Mesenteric fat pad (tissue), 1 donor: Measurements from ENCODE around the gene DLGAP1. TPM values are rescaled to one million over a fixed set of nuclear protein-coding genes. Genes with fewer than 3 reads are reported as not detected.

ENCODE experiments used
- DNase-seq: peaks from one replicate; pipeline ENCODE4 v3.0.0-alpha.2; 2020; ENCODE audit warnings: low spot score
- total RNA-seq: library from RNA; stranded (reverse); fragmentation: NEBNext Ultra II Directional; extraction: Animal tissue kit (Norgen Biotek cat#: 25700); gene quantifications from one replicate; pipeline ENCODE4 v1.2.1, GENCODE V29; 2021
- donor health status: DM: yes; HTN: yes; CAD: no.

The DLGAP1 gene
- total RNA-seq, 1 donor from 2014 or later, result 4.2 TPM

DNA sequence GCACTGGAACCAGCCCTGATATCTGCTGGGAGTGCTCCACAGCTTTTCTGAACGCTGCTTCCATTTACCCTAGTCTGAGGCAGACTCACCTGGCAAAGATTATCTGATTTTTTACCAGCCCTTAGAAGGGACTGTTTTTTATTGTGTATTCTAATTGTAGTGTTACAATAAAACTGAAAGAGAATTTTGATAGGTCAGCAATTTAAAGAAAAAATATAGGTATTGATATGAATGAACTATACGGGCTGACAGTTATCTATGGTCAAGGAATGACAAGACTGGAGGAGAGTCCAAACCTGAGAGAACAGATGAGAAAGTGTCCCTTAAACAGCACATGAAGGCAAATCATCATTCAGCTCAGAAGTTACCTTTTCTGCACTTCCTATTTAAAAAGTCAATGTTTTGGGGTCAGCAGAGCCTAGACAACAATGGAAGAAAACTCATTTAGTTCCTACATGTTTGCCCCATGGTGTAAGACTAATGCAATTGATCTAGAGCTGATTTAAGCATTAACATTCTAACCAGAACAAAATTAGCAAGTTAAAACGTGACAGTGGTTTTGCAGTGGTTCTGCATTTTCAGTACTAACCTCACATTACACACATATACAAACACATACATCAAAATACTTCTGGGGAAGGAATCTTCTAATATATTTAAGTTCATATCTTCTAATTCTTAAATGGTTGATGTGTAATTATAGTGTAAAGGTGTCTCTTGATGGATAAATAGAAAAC lies 504.3 kb downstream of the DLGAP1 start:
- DNase-seq, result no peak

DNA sequence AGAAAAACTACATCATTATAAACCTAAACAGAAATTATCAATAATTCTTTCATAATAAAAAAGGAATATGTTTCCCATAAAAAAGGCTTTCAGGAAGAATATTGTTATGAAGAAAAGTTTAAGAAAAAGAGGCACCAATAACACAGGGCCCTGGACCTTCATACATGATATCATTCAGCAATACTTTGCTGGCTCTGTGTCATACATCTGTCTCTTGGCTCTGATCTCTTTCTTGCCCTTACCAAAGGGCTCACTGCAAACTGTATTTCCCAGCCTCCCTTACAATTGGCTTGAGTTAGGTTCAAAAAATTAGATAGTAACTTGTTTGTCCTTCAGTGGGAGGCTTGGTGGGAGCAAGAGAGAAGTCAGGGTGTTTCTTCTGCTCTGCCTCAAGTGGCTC lies 506.1 kb downstream of the DLGAP1 start:
- no peak for DNase-seq

DNA sequence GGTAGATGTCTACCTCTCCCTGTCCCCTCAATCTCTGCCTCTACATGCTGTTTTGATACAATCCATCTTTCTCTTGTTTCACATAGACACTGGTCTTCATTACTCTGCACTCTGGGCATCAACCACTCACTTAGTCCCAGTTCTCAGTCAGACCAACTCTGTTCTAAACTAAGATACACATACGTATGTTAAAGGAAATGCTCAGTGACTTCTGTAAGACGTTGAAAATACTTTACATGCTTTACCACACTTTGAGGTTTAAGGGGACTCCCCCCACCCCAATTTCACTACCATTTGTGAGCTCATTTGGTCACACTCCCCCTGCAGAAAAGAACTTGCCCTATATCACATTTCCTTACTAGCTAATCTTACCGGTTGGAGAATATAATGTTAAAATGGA lies 507.7 kb downstream of the DLGAP1 start:
- no peak for DNase-seq

DNA sequence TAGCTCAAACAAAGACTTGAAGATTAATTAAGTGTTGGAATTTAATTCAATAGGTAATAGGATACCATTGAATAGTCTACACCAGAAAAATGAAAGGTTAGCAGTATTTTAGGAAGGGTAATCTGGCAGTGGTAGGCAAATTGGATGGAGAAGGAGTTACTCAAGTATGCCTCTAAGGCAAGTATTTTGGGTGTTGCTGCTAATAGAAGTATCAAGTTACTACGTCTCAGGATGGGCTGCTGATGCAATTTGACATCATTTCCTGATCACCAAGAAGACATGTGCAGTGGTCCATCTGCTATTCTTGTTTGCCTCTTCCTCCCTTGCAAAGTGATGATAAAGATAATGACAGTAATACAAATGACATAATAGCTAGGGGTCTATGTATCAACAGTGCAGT lies 519.8 kb downstream of the DLGAP1 start:
- no peak for DNase-seq

DNA sequence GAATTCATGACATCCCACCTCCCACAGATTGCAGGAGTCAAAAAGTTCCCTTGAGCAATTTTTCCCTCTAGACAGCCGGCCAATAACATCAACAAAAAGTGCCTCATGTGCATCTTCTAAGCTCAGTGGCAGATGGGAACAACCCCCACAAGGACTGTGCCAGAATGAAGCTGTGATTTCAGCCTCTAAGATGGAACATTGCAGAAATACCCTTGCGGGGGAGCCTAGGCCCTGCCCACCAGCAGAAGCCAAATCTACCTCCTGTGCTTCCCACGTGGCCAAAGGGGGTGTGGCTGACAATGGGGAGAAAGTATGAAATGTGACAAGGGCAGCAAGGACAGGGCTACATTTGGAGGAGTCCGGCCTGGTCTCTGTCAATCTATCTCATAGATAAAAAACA lies 522.8 kb downstream of the DLGAP1 start:
- DNase-seq, result no peak

DNA sequence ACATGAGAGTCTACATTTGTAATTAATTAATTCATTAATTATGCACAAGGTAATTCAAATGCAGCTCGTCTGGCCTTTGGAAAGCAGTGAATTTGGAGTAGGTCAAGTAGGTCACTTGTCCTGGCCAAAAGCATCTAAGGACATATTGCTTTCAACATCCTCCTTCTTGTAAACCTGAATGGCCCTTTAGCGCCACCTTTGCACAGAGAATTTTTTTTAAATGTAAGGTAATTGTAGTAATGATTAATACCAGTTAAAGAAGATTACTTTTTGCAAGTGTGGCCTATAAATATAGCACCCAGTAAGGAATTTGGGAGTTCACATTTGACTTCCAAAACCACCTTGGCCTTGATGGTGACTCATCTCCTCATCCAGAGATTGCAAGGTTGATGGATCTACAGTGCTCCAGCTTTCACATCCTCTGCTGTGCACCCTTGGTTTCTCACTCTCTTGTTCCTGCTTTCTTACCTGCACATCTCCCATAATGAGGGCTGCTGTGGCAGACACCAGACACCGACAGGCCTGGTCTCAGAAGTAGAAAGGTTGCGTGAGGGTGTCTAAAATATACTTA lies 523.5 kb downstream of the DLGAP1 start:
- DNase-seq, result no peak

DNA sequence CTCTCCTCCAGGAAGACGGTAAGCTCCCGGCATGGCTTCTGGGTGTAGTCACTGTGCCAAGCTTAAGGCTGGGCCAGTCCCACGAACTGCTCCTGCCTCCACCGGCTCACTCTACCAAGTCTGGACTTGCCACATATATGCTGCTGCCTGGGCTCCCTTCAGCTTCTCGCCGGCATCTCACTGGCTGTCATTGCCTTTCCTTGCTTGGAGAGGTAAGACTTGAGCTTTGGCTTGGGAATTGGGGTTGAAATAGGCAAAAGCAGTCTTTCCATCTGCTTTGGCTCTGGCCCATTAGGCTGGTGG lies 524.1 kb downstream of the DLGAP1 start:
- no peak for DNase-seq

DNA sequence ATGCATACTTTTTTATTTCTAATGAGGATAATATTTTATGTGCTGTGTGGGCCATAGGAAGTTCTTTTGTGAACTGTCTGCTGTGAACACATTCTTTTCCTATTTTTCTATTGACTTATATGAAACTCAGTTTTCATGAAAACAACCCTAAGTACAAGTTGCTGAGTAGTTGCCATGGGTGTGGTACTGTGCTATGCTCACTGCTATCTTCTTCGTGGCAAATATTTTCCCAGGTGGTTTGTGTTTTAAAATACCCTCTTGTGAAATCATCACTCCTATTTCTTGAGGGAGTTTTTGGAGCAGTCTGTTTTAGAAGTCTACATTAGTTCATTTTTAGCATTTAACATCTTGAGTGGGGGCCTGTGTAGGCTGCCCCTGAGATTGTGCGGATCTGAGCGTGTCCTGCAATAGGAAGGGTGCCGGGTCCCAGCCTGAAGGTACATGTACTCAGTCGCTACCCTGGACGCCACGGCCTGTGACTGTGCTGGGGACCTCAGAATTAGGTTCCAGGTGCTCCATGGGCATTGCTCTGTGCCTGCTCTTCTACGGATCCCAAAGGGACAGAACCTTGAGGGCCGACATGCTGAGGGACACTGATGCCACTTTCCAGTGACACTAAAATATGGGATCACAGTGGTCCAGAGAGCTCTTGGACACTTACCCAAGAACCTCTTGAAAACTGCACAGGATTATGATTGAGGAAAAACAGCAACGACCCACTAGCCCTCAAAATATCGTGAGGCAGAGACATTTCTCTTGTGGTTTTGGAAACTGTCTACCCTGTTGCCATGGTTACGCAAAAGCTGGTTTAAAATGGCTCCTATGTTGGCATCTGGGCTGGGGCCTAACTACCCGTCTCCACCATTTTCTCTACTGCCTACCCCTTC lies 524.7 kb downstream of the DLGAP1 start:
- no peak for DNase-seq

DNA sequence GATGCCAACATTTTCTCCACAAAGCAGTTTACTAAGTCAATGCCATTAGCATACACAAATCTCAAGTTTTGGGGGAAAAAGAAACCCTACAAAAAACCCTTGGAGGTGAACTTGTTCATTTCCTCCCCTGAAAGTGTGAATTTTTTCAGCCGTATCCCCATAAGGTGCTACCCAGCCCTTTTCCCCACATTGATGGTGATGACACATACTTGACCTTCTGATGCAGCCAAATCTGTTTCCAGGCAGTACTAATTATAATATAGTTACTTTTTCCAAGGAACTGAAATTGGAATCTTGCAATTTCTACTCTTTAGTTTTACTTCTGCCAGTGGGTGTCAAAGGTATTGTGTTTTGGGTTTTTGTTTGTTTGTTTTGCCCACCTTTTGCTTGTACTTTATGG lies 530.7 kb downstream of the DLGAP1 start:
- no peak for DNase-seq

DNA sequence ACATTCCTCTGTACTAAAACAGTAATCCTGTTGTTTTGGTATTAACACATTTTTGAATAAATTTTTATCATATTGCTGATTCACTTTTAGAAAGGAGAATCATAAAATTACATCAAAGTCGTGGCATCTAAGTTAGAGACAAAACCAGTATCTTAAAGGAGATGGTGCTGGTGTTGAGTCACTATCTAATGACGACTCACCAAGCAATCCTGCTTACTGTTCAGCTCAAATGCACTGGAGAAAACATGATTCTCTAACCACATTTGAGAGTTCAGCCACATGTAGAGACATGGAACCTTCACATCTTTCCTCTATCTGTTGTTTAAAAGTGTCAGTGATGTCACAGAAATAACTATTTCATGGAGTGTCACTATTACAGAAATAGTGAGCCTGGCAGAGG lies 531.4 kb downstream of the DLGAP1 start:
- DNase-seq, result no peak

DNA sequence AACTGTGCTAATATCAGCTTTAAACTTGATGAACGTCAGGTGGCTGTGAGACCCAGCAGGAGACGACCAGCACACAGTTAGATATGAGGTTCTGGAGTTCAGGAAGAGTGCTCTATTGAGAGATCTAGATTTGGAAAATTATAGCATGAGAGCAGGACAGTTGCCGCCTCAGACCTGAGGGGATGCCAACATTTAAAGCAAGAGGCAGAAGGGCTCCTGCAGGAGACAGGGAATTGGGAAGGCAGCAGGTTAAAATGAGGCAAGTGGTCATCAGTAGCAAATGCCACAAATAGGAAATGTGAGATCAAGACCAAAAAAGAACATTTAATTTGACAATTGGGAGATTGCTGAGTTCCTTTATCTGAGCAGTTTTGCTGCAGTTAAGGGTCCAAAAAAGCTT lies 533.3 kb downstream of the DLGAP1 start:
- DNase-seq, result no peak

DNA sequence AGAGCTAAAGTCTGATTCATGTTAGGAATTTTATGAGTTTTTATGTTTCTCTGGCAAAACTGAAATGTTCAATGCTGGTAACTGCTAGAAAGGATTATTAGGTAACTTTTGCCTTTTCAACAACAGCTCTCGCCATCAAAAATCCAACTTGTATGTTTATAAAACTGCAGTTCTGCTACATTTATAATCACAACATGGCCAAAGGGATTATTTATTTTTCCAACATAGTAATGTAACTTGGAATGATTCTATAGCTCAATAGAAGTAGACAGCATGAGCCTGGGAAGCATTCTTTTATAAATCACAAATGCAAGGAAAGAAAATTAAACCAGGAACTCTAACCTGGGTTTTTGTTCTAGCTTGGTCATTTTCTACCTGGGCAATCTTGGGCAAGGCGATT lies 534.3 kb downstream of the DLGAP1 start:
- no peak for DNase-seq

DNA sequence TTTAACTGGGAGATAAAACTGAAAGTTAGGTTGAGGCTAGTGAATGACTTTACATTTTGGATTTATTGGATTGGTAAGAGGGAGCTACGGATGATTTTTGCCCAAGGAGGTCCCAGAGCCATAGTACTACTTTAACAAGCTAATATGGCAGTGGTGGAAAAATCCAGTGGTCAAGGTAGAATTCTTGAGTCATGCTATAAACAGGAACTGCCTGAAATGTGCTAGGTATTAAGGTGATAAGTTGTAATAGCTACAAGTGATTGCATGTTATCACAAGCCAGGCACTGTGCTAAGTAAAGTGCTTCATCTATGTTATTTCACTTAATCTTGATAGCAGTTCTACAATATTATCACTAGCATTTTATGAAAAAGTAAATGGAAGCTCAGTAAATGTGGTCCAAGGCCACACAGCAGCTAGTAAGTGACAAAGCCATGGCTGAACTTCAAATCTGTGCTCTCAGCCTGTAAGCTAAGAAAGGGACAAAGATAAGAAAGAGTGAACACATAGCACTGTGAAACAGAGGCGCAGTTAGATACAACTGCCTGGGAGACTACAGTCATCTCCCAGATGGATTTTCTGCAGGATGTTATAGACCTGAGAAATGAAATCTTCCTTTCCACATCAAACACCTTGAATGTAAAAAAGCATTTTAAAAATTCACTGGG lies 535.6 kb downstream of the DLGAP1 start:
- no peak for DNase-seq

DNA sequence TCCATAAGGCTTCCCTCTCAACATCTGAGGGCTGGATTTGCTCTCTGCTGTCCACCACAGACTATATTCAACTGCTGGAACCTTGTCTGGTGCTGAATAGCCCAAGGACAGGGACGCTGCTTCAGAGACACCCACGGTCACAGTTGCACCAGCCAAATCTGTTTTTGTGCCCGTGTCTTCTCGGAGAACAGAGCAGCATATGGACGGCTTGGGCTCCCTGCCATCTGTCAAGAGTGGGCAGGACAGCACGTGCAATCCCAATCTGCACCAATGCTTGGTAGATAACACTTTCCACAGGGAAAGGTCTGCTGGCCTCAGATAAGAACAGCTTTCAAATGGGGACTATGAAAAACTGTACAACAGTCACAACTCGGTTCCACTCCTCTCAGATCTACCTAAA lies 539.0 kb downstream of the DLGAP1 start:
- no peak for DNase-seq

DNA sequence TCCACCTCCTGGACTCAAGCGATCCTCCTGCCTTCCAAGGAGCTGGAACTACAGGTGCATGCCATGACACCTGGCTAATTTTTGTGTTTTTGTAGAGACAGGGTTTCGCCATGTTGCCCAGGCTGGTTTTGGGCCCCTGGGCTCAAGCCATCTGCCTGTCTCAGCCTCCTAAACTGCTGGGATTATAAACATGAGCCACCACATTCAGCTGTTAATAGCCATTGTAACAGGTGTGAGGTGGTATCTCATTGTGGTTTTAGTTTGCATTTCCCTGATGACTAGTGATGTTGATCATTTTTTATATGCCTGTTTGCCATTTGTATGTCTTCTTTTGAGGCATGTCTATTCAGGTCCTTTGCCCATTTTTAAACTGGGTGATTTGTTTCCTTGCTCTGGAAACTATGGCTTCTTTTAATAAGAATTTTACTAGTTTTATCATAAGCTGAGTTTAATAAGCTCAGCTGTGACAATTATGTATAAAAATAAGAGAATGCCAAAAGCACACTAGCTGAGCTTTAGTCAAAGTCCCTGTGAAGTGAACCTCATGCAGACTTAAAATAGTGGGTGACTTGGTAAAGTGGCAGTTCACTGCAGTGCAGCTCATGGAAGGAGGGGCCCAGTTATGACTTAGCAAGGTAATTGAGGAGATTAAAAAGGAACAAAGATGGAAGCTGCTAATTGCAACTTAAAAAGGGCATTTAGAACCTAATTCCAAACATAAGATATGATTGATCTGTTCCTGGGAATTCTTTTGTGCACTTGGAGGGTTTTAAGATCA lies 540.1 kb downstream of the DLGAP1 start:
- DNase-seq, result no peak

DNA sequence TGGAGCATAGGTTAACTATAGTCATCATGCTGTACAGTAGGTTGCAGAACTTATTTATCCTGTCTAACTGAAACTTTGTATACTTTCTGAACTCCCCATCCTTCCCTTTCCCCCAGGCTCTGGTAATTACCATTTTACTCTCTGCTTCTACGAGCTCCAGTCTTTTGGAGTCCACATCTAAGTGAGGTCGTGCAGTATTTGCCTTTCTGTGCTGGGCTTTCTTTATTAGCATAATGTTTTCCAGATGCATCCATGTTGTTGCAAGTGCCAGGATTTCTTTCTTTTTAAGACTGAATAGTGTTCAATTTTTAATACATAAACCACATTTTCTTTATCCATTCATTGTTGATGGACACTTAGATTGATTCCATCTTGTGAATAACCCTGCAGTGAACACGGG lies 541.0 kb downstream of the DLGAP1 start:
- DNase-seq, result no peak

DNA sequence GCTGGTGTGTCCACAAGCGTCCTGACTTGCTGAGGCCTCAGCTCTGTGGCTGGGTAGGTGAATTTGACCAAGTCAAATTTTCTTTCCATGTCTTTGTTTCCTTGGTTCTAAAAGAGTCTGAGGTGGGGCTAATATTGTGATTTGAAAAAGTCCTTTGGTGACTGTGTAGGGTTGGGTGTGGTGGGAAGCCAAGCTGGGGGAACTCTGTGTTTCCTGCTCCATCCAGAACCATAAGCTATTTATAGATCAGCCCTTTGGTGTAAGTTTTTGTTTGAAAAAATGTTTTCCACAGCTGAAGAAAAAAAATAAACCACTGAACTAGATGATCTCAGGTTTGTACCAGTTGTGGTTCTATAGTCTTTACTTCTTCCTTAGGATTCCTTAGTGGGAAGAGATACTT lies 542.4 kb downstream of the DLGAP1 start:
- DNase-seq, result no peak

DNA sequence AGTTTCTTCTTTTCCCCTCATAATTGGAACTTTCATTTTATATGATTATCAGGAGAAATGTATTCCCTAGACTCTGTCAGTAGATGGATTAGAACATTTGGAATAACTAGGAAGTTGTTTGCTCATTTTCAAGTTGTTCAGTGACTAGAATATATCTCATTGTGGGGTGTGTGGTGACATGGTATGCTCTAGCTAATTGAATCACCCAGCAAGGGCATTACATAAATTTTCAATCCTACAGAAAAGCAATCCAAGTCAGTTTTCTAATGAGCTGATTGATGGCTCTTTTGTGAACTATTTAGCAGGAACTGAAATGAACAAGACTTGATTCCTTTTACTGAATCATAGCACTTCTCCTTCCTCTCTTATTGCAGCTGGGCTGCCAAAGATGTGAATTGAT lies 543.7 kb downstream of the DLGAP1 start:
- no peak for DNase-seq

DNA sequence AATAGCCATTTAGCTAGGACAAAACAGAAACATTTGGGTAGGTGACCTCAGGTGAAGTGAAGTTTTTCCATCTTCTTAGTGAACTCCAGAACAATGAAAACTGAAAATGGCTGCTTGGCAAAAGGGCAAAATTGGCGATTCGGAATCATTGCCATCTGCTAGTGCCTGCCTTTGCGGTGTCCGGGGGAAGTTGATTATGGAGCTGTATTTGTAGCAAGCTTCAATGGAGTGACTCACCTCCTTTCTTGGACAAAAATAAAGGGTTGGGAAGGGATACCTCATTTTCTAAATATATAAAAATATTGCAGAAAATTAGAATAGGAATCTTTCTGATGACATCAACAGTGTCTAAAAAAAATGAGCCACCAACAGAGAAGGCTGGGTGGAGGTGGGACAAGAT lies 544.6 kb downstream of the DLGAP1 start:
- no peak for DNase-seq

DNA sequence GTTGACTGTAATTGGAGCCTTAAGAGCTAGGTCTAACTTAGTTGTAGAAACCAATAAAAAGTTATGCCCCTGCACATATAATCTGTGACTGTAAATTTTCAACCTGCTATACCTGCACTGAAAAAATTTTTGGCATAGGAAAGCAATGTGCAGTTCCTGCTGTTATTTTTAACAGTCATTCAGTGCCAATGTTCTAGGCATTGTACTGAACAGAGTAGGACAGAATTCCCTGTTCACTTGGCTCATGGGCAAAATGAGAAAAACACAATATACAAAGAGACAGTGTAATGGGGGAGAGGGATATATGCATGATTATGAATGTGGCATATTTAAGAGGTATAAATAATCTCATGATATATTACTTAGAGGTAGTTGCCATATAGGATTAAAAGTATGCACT lies 547.2 kb downstream of the DLGAP1 start:
- DNase-seq, result no peak

DNA sequence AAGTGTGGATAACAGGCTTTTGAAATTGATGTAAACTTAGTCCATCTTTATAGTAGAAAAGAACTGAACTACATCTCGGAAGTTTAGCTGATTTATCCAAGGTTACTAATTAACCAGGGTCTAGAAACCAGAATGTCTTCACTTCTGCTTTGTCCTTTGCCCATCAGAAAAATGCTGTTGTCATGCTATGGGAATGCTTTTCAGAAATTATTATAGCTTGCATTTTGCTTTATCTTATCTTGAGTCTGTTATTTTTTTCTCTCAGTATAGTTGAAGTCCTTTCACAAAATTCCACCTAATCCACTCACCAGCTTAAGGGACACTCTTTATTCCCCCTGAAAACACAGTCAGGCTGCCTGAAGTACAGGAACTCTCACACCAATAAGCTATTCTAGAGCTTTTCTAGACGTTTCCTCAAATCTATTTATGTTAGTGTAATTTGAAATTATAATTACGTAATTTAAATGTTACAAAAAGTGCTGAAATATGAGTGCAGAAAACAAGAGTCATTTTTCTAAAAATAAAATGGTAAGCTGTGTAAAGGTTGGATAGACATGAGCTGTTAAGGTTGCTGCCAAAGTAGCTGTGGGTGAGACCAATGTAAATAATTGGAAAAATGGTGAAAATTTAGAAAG lies 548.9 kb downstream of the DLGAP1 start:
- no peak for DNase-seq
